K562 (cell line): ENCODE data around the gene SLC25A42.

ENCODE experiments used
- FOXM1 ChIP-seq, 2 experiments: fragments of 450-650 bp in 1 of 2; sonication (generic) in 1 of 2; formaldehyde crosslinking in 1 of 2; IDR thresholded peaks; 2 replicates each; pipeline versions ENCODE4 v1.6.1 to v1.9.0; 2017 to 2022; ENCODE audit warnings: low read depth in 2 of 2, mild to moderate bottlenecking in 2 of 2, missing genetic modification reagents in 1 of 2, moderate library complexity in 1 of 2
- NR2C2 ChIP-seq, 2 experiments: fragments of 200-800 bp in 1 of 2; sonication (Bioruptor generic) in 1 of 2; sonication (generic) in 1 of 2; formaldehyde crosslinking in 1 of 2; IDR thresholded peaks; 2 replicates each; pipeline versions ENCODE4 v1.6.1 to v1.8.0; 2016 to 2022; ENCODE audit warnings: mild to moderate bottlenecking in 1 of 2, missing compliant biosample characterization in 1 of 2, missing genetic modification characterization in 1 of 2, missing genetic modification reagents in 1 of 2
- RFX5 ChIP-seq: IDR thresholded peaks from 2 replicates; pipeline ENCODE4 v1.6.1; 2011; ENCODE audit warnings: low read depth, mild to moderate bottlenecking, improper control_type of control experiment, low read length
- TF ChIP-seq, protein P1 (sequence below), 2 experiments: fragments of 450-650 bp in 1 of 2; sonication (generic) in 1 of 2; formaldehyde crosslinking in 1 of 2; IDR thresholded peaks; 2 replicates each; pipeline versions ENCODE4 v1.7.1 to v1.9.0; 2016 to 2022; ENCODE audit warnings: inconsistent platforms in 1 of 2, mild to moderate bottlenecking in 1 of 2, missing genetic modification reagents in 1 of 2
- TF ChIP-seq, protein P2 (sequence below), 3 experiments: IDR thresholded peaks in 2 of 3; conservative IDR thresholded peaks in 1 of 3; 2 replicates each; pipeline ENCODE4 v1.5.1; 2011 to 2012; ENCODE audit warnings: low read length in 3 of 3, mild to moderate bottlenecking in 3 of 3, control low read depth in 2 of 3, improper control_type of control experiment in 1 of 3, inconsistent platforms in 1 of 3, low read depth in 1 of 3, mixed read lengths in 1 of 3, moderate library complexity in 1 of 3; ENCODE audit not compliant: insufficient read depth in 2 of 3
- TF ChIP-seq, protein P3 (sequence below): fragments of 200-800 bp; sonication (Bioruptor generic); IDR thresholded peaks from 2 replicates; pipeline ENCODE4 v1.6.1; 2017; ENCODE audit warnings: missing genetic modification characterization, missing compliant biosample characterization
- TF ChIP-seq, protein P4 (sequence below): fragments of 450-650 bp; conservative IDR thresholded peaks from 2 replicates; pipeline ENCODE4 v1.6.1; 2016; ENCODE audit warnings: missing genetic modification characterization, low read depth, mild to moderate bottlenecking, control low read depth, missing compliant biosample characterization

DNA sequence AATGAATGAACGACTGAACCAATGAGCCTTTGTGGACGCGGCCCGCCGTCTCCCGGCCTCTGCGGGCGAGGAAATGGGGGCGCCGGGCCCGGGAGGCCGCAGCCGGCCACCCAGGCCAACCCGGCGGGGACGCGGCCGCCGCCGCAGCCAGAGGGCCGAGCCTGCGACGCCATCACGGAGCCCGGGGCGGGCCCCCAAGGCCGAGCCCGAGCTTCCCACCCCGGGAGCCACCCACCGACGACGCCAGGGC, 30.7 kb upstream of the SLC25A42 start:
- TF ChIP-seq, protein P1, sequence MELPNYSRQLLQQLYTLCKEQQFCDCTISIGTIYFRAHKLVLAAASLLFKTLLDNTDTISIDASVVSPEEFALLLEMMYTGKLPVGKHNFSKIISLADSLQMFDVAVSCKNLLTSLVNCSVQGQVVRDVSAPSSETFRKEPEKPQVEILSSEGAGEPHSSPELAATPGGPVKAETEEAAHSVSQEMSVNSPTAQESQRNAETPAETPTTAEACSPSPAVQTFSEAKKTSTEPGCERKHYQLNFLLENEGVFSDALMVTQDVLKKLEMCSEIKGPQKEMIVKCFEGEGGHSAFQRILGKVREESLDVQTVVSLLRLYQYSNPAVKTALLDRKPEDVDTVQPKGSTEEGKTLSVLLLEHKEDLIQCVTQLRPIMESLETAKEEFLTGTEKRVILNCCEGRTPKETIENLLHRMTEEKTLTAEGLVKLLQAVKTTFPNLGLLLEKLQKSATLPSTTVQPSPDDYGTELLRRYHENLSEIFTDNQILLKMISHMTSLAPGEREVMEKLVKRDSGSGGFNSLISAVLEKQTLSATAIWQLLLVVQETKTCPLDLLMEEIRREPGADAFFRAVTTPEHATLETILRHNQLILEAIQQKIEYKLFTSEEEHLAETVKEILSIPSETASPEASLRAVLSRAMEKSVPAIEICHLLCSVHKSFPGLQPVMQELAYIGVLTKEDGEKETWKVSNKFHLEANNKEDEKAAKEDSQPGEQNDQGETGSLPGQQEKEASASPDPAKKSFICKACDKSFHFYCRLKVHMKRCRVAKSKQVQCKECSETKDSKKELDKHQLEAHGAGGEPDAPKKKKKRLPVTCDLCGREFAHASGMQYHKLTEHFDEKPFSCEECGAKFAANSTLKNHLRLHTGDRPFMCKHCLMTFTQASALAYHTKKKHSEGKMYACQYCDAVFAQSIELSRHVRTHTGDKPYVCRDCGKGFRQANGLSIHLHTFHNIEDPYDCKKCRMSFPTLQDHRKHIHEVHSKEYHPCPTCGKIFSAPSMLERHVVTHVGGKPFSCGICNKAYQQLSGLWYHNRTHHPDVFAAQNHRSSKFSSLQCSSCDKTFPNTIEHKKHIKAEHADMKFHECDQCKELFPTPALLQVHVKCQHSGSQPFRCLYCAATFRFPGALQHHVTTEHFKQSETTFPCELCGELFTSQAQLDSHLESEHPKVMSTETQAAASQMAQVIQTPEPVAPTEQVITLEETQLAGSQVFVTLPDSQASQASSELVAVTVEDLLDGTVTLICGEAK (IDR thresholded peaks at IDR 0.05) = no peak
- TF ChIP-seq, protein P1 (CRISPR knock-in tag; IDR thresholded peaks at IDR 0.05) = no peak
- TF ChIP-seq, protein P2, sequence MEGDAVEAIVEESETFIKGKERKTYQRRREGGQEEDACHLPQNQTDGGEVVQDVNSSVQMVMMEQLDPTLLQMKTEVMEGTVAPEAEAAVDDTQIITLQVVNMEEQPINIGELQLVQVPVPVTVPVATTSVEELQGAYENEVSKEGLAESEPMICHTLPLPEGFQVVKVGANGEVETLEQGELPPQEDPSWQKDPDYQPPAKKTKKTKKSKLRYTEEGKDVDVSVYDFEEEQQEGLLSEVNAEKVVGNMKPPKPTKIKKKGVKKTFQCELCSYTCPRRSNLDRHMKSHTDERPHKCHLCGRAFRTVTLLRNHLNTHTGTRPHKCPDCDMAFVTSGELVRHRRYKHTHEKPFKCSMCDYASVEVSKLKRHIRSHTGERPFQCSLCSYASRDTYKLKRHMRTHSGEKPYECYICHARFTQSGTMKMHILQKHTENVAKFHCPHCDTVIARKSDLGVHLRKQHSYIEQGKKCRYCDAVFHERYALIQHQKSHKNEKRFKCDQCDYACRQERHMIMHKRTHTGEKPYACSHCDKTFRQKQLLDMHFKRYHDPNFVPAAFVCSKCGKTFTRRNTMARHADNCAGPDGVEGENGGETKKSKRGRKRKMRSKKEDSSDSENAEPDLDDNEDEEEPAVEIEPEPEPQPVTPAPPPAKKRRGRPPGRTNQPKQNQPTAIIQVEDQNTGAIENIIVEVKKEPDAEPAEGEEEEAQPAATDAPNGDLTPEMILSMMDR (IDR thresholded peaks at IDR 0.05 in 2 of 3, conservative IDR thresholded peaks at IDR 0.05 in 1 of 3; ENCODE audit: insufficient read depth in 2 of 3, low read depth in 1 of 3, low read length in 3 of 3) = no peak
- TF ChIP-seq, protein P3, sequence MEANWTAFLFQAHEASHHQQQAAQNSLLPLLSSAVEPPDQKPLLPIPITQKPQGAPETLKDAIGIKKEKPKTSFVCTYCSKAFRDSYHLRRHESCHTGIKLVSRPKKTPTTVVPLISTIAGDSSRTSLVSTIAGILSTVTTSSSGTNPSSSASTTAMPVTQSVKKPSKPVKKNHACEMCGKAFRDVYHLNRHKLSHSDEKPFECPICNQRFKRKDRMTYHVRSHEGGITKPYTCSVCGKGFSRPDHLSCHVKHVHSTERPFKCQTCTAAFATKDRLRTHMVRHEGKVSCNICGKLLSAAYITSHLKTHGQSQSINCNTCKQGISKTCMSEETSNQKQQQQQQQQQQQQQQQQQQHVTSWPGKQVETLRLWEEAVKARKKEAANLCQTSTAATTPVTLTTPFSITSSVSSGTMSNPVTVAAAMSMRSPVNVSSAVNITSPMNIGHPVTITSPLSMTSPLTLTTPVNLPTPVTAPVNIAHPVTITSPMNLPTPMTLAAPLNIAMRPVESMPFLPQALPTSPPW = no peak; the same call in 1 of the 2 replicates
- TF ChIP-seq NR2C2 (CRISPR knock-in tag; IDR thresholded peaks at IDR 0.05) = no peak
- no peak for TF ChIP-seq NR2C2 (tag; IDR thresholded peaks at IDR 0.05)
- no peak for TF ChIP-seq RFX5
- TF ChIP-seq, protein P4, sequence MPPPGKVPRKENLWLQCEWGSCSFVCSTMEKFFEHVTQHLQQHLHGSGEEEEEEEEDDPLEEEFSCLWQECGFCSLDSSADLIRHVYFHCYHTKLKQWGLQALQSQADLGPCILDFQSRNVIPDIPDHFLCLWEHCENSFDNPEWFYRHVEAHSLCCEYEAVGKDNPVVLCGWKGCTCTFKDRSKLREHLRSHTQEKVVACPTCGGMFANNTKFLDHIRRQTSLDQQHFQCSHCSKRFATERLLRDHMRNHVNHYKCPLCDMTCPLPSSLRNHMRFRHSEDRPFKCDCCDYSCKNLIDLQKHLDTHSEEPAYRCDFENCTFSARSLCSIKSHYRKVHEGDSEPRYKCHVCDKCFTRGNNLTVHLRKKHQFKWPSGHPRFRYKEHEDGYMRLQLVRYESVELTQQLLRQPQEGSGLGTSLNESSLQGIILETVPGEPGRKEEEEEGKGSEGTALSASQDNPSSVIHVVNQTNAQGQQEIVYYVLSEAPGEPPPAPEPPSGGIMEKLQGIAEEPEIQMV (tag) = no peak
- TF ChIP-seq FOXM1 (IDR thresholded peaks at IDR 0.05; ENCODE audit: low read depth) = no peak
- TF ChIP-seq FOXM1 (CRISPR knock-in tag; IDR thresholded peaks at IDR 0.05; ENCODE audit: low read depth) = no peak
